OCI-LY1 (cell line): ENCODE data around the gene ANP32E.
"Not testable (repeated sequence)": the region's sequence is repeated elsewhere in the genome, so short reads cannot be mapped to it uniquely, and the experiment has no call there.

Experiments
- H2AFZ ChIP-seq: fragments of 200-600 bp; sonication (generic), shearing (Covaris generic); 2 replicates; pipeline ENCODE4 v1.6.0; 2014; ENCODE audit warnings: antibody characterized with exemption, mild to moderate bottlenecking, low read length
- H3F3A ChIP-seq: fragments of 200-600 bp; sonication (generic), shearing (Covaris generic); 2 replicates; pipeline ENCODE4 v1.6.0; 2014; ENCODE audit warnings: mild to moderate bottlenecking, antibody characterized with exemption, low read length, moderate library complexity; ENCODE audit not compliant: insufficient read depth
- H3K27ac ChIP-seq: fragments of 200-600 bp; sonication (generic); 2 replicates; pipeline ENCODE4 v1.5.1; 2014; ENCODE audit warnings: low read length, mixed run types, mild to moderate bottlenecking, low read depth; ENCODE audit not compliant: poor library complexity, severe bottlenecking
- H3K27me3 ChIP-seq: fragments of 200-600 bp; sonication (generic); 2 replicates; pipeline ENCODE4 v1.6.0; 2014; ENCODE audit warnings: antibody characterized with exemption, mild to moderate bottlenecking, low read length, moderate library complexity; ENCODE audit not compliant: insufficient read depth
- H3K36me3 ChIP-seq: fragments of 200-600 bp; sonication (generic); 2 replicates; pipeline ENCODE4 v1.6.1; 2014; ENCODE audit warnings: mild to moderate bottlenecking, antibody characterized with exemption, low read length, moderate library complexity, mixed read lengths; ENCODE audit not compliant: insufficient read depth
- H3K4me1 ChIP-seq: fragments of 200-600 bp; sonication (generic); 2 replicates; pipeline ENCODE4 v1.5.1; 2014; ENCODE audit warnings: mild to moderate bottlenecking, low read length, moderate library complexity; ENCODE audit not compliant: insufficient read depth, severe bottlenecking
- H3K4me2 ChIP-seq: fragments of 200-600 bp; sonication (generic), shearing (Covaris generic); 2 replicates; pipeline ENCODE4 v1.6.1; 2014; ENCODE audit warnings: low read length
- H3K4me3 ChIP-seq: fragments of 200-600 bp; sonication (generic); 2 replicates; pipeline ENCODE4 v1.5.1; 2014; ENCODE audit warnings: low read length, low read depth, mild to moderate bottlenecking, mixed read lengths; ENCODE audit not compliant: poor library complexity, severe bottlenecking
- H3K79me2 ChIP-seq: fragments of 200-600 bp; shearing (Covaris generic); 2 replicates; pipeline ENCODE4 v1.6.1; 2016; ENCODE audit warnings: mixed run types, low read length, mixed read lengths; ENCODE audit not compliant: insufficient read depth
- H3K9ac ChIP-seq: fragments of 200-600 bp; sonication (generic), shearing (Covaris generic); 2 replicates; pipeline ENCODE4 v1.6.1; 2014; ENCODE audit warnings: mild to moderate bottlenecking, low read length, mixed read lengths
- H3K9me2 ChIP-seq: fragments of 200-600 bp; sonication (generic), shearing (Covaris generic); 2 replicates; pipeline ENCODE4 v1.6.1; 2014; ENCODE audit warnings: low read depth, mild to moderate bottlenecking, low read length, mixed read lengths
- H3K9me3 ChIP-seq: fragments of 200-600 bp; shearing (Covaris generic); 2 replicates; pipeline ENCODE4 v1.6.1; 2014; ENCODE audit warnings: low read length, mixed read lengths
- H4K20me1 ChIP-seq: fragments of 200-600 bp; sonication (generic), shearing (Covaris generic); 2 replicates; pipeline ENCODE4 v1.6.0; 2016; ENCODE audit warnings: mild to moderate bottlenecking, low read length; ENCODE audit not compliant: insufficient read depth
- CTCF ChIP-seq: fragments of 200-600 bp; sonication (generic), shearing (Covaris generic); IDR thresholded peaks from 2 replicates; pipeline ENCODE4 v1.5.1; 2017; ENCODE audit warnings: mild to moderate bottlenecking, antibody characterized with exemption, low read length, moderate library complexity, mixed read lengths
- EZH2 ChIP-seq: fragments of 200-600 bp; sonication (generic), shearing (Covaris generic); IDR thresholded peaks from 2 replicates; pipeline ENCODE4 v1.8.0; 2017; ENCODE audit warnings: borderline replicate concordance, mixed run types, mild to moderate bottlenecking, antibody characterized with exemption, low read length, moderate library complexity, mixed read lengths

Gene ANP32E

GRCh38 chr1:150233359-150234308 is 2.3 kb downstream of the ANP32E start:
- Histone ChIP-seq H3K27me3 (no peaks in the 10 kb centered on the region), H3K79me2 (peaks cover 45% of the 10 kb centered on the region), H3K4me1 (peaks cover 25% of the 10 kb centered on the region), H3F3A (no peaks in the 10 kb centered on the region), H3K36me3 (peaks cover 33% of the 10 kb centered on the region), H2AFZ (no peak overlapping the region), H3K9me2 (no peaks in the 10 kb centered on the region), H4K20me1 (no peaks in the 10 kb centered on the region), H3K4me3 (peak overlapping the region; percentile 97), H3K4me2 (peak overlapping the region; percentile 83), H3K27ac (peak overlapping the region; percentile 89), H3K9ac (peak overlapping the region; percentile 100), H3K9me3 (no peaks in the 10 kb centered on the region)
- no peak for TF ChIP-seq EZH2
- no peak for TF ChIP-seq CTCF

GRCh38 chr1:150232921-150233320 is 3.0 kb downstream of the ANP32E start:
- H3K4me2 ChIP-seq: peak overlapping the region; percentile 83
- H2AFZ ChIP-seq, H3F3A ChIP-seq, H3K27me3 ChIP-seq, H4K20me1 ChIP-seq, H3K9me2 ChIP-seq, H3K9me3 ChIP-seq, H3K9ac ChIP-seq: not testable (repeated sequence)
- peak overlapping the region; percentile 89 for H3K27ac ChIP-seq
- H3K36me3 ChIP-seq: peaks cover 40% of the 10 kb centered on the region
- H3K4me3 ChIP-seq: peak overlapping the region; percentile 97
- H3K4me1 ChIP-seq: peaks cover 25% of the 10 kb centered on the region
- peaks cover 45% of the 10 kb centered on the region for H3K79me2 ChIP-seq

GRCh38 chr1:150228246-150228645 is 7.7 kb downstream of the ANP32E start:
- H3K79me2 ChIP-seq: peaks cover 19% of the 10 kb centered on the region
- not testable (repeated sequence) for H3F3A ChIP-seq, H3K9me3 ChIP-seq, H3K27ac ChIP-seq, H4K20me1 ChIP-seq, H3K4me1 ChIP-seq, H3K9me2 ChIP-seq, H3K27me3 ChIP-seq, H3K4me2 ChIP-seq, H3K4me3 ChIP-seq, H3K9ac ChIP-seq, H2AFZ ChIP-seq
- peaks cover 78% of the 10 kb centered on the region for H3K36me3 ChIP-seq

GRCh38 chr1:150227228-150227627 is 8.7 kb downstream of the ANP32E start:
- no peaks in the 10 kb centered on the region for H3K9me2 ChIP-seq
- H3K4me1 ChIP-seq: no peaks in the 10 kb centered on the region
- no peaks in the 10 kb centered on the region for H3K27me3 ChIP-seq
- H3K4me3 ChIP-seq: no peak overlapping the region
- H2AFZ ChIP-seq: no peak overlapping the region
- H3K36me3 ChIP-seq: peaks cover 84% of the 10 kb centered on the region
- H3K9ac ChIP-seq: no peak overlapping the region
- TF ChIP-seq CTCF: no peak
- TF ChIP-seq EZH2: no peak
- H4K20me1 ChIP-seq: no peaks in the 10 kb centered on the region
- H3K27ac ChIP-seq: no peak overlapping the region
- no peak overlapping the region for H3K4me2 ChIP-seq
- H3F3A ChIP-seq: no peaks in the 10 kb centered on the region
- H3K9me3 ChIP-seq: no peaks in the 10 kb centered on the region
- peaks cover 10% of the 10 kb centered on the region; the same call in 1 of the 2 replicates for H3K79me2 ChIP-seq
